Natural killer cell (primary cell): ENCODE results near the gene SPATA31A3. TPM values are rescaled to one million over a fixed set of nuclear protein-coding genes. Genes with fewer than 3 reads are reported as not detected.

Source experiments
- total RNA-seq, 4 donors: library from RNA; stranded (reverse); fragments of 120-200 nt in 1 of 4; gene quantifications; one replicate each; pipeline versions ENCODE4 v1.2.3 to v1.2.4, GENCODE V29; 2013 to 2022

Gene SPATA31A3
- total RNA-seq, 3 donors from 2014 or later (not counting 1 experiment from before 2014, with no cell fraction given) = not detected

Other genes with a start within 250 kb of the SPATA31A3 start
- 1 to 10 TPM in 2 of 3 donors, under 1 TPM in 1; 0.97 to 1.6 (median 1.3) TPM for gene ZNF658, start 91.8 kb downstream of the SPATA31A3 start, total RNA-seq